ENCODE measurements around the gene PET100. TPM values are rescaled to one million over a fixed set of nuclear protein-coding genes. Genes with fewer than 3 reads are reported as not detected.
A peak's percentile ranks its signal among the peaks of the same experiment; 100 is the strongest.

PET100 gene
- total and polyA plus RNA-seq, 7 donors = 49.6 to 112 (median 93.1) TPM

DNA sequence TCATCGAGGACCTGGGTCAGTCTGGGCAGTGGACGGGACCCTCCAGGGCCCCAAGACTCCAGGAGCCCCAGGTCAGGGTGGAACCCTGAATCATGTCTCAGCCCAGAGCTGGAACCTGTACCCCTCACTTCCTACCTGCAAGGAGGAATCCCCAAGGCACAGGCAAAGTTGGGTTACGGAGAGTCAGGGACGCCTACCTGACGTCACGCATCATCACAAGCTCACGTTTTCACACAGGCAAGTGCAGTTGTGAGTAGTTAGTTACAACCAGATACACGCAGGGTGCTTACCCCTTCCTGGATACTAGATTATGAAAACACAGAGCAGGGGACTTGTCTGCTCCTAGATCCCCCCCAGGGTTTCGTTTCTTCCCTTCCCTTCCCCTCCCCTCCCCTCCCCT, 41.2 kb downstream of the PET100 start:
- no peak for DNase-seq
- 23 to 30% (median 25%) methylated on average over 9 of the region's 9 CpGs for WGBS, 3 donors
- Histone ChIP-seq H3K27ac (no peak overlapping the region), H3K4me3 (no peak overlapping the region), H3K9me3 (no peaks in the 10 kb centered on the region), H3K4me1 (no peaks in the 10 kb centered on the region), H3K27me3 (ENCODE audit: insufficient read depth in 3 of 3, low read length in 2 of 3) (peaks cover 0 to 39% (median 19%) of the 10 kb centered on the region in 3 donors), H3K36me3 (ENCODE audit: insufficient read depth in 1 of 2, low read depth in 1 of 2) (no peaks in the 10 kb centered on the region)
- ATAC-seq = no peak
- intact Hi-C loops (cut with DNase I) = no loop called here
- TF ChIP-seq, protein P1, sequence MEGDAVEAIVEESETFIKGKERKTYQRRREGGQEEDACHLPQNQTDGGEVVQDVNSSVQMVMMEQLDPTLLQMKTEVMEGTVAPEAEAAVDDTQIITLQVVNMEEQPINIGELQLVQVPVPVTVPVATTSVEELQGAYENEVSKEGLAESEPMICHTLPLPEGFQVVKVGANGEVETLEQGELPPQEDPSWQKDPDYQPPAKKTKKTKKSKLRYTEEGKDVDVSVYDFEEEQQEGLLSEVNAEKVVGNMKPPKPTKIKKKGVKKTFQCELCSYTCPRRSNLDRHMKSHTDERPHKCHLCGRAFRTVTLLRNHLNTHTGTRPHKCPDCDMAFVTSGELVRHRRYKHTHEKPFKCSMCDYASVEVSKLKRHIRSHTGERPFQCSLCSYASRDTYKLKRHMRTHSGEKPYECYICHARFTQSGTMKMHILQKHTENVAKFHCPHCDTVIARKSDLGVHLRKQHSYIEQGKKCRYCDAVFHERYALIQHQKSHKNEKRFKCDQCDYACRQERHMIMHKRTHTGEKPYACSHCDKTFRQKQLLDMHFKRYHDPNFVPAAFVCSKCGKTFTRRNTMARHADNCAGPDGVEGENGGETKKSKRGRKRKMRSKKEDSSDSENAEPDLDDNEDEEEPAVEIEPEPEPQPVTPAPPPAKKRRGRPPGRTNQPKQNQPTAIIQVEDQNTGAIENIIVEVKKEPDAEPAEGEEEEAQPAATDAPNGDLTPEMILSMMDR (IDR thresholded peaks at IDR 0.05) = no peak

- DNase-seq = no peak
- Histone ChIP-seq H3K27me3 (ENCODE audit: insufficient read depth in 3 of 3, low read length in 2 of 3) (peaks cover 0 to 50% (median 17%) of the 10 kb centered on the region in 3 donors), H3K36me3 (ENCODE audit: insufficient read depth in 1 of 2, low read depth in 1 of 2) (no peaks in the 10 kb centered on the region), H3K9me3 (no peaks in the 10 kb centered on the region), H3K27ac (no peak overlapping the region), H3K4me1 (no peaks in the 10 kb centered on the region), H3K4me3 (no peak overlapping the region)
- intact Hi-C loops (cut with DNase I) = no loop called here
- no peak for ATAC-seq
- TF ChIP-seq, protein P1 (IDR thresholded peaks at IDR 0.05) = no peak
- WGBS, 3 donors = 46 to 53% (median 49%) methylated on average over 9 of the region's 9 CpGs
These were observed 42.9 kb downstream of the PET100 start for GRCh38 chr19:7672522-7672921.

- Histone ChIP-seq H3K27me3 (ENCODE audit: insufficient read depth in 3 of 3, low read length in 2 of 3) (peaks cover 0 to 44% (median 12%) of the 10 kb centered on the region in 3 donors), H3K4me1 (no peaks in the 10 kb centered on the region), H3K27ac (no peak overlapping the region), H3K9me3 (no peaks in the 10 kb centered on the region), H3K4me3 (no peak overlapping the region), H3K36me3 (ENCODE audit: insufficient read depth in 1 of 2, low read depth in 1 of 2) (no peaks in the 10 kb centered on the region)
- ATAC-seq (peak in 3 of 4 donors; percentile 55 to 75 (median 73)), DNase-seq (peak; percentile 63 to 75)
- TF ChIP-seq, protein P1 (IDR thresholded peaks at IDR 0.05) = no peak
- intact Hi-C loops (cut with DNase I) = loop anchor here in 1 of 2 donors (5.0 kb wide), 1 partner anchor 107 kb away; no protein-coding TSS in a partner anchor
- WGBS, 3 donors = 39 to 50% (median 47%) methylated on average over 16 to 20 of the region's 21 CpGs
These were observed 44.7 kb downstream of the PET100 start for GRCh38 chr19:7674010-7675005.

DNA sequence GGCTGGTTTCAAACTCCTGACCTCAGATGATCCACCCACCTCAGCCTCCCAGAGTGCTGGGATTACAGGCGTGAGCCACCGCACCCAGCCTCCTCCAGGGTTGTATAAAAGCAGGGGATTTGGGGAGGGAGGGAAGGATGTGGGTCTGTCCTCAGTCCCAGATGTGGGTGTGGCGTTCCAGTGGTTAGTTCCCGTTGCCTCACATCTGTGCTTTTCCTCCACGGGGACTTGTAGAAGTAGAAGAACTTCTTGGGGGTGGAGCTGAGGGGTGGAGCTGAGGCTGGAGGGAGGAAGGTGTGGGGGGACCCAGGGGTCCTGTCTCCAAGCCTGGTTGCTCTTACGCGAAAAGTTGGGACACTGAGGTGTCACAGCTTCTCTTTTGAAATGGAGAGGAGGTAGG, 46.8 kb downstream of the PET100 start:
- H3K4me3 ChIP-seq = no peak overlapping the region
- no peak for ATAC-seq

More for the DNA sequence above, 46.8 kb downstream of the PET100 start:
- intact Hi-C loops (cut with DNase I) = loop anchor here in 1 of 2 donors (5.0 kb wide), 1 partner anchor 109 kb away; no protein-coding TSS in a partner anchor
- WGBS, 3 donors = 36 to 37% (median 37%) methylated on average over 7 of the region's 7 CpGs
- no peaks in the 10 kb centered on the region for H3K9me3 ChIP-seq
- no peaks in the 10 kb centered on the region for H3K36me3 ChIP-seq (ENCODE audit: insufficient read depth in 1 of 2, low read depth in 1 of 2)
- DNase-seq = no peak
- H3K27ac ChIP-seq = no peak overlapping the region
- TF ChIP-seq, protein P1 (IDR thresholded peaks at IDR 0.05) = no peak
- peaks cover 0 to 32% (median 3%) of the 10 kb centered on the region in 3 donors for H3K27me3 ChIP-seq (ENCODE audit: insufficient read depth in 3 of 3, low read length in 2 of 3)
- H3K4me1 ChIP-seq = no peaks in the 10 kb centered on the region
